Measurements from ENCODE around the gene GALNT11.

GALNT11 gene

DNA sequence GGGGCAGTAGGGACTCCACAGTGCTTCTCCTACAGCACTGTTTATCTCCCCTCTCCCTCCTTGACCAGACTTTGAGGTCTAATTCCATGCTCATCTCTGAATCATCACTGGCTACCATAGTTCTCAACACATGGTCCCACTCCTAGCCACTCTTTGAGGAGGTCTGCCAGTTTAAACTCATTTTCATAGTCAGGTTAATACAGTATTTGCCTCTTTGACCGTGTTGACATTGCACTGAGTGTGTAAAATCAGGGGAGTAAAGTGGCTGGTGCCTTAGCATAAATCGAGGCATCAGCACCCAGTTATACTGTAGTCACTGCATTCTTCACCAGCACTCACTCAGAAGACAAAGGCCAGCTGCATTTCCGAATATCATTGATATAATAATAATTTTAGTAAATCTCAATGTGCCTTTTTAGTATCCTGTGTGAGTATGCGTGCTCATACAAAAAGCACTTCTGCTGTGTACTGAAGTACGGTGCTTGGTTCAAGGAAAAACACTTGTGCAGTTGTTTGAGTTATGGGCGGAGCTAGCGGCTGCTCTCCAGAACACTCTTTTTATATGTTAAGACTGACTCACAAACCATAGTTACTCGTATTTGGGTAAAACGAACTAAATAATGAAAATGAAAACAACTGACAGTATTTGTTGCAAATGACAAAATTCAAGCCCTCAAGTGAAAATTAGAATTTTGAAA, 89.7 kb downstream of the GALNT11 start:
- in situ Hi-C loops (cut with HindIII; ENCODE audit: low sequenced_read_pairs): no loop called here

DNA sequence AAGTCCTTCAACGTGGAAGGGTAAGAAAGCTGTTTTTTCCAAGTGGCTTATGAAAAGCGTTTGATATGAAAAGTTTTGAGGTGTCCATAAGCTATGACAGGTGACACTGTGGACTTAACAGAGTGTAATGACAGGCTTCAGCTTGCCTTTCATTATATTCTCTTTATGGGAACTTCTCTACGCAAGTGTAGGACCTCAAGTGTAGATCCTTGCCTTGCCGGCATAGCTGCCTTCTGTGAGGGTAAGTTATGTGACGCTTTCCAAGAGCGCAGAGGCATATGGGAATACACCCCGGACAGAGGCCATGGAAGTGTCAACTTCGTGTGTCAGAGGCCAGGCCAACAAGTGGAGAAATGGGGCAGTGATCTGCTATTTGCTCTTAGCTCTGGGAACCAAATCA, 91.9 kb downstream of the GALNT11 start:
- in situ Hi-C loops (cut with HindIII; ENCODE audit: low sequenced_read_pairs): no loop called here

DNA sequence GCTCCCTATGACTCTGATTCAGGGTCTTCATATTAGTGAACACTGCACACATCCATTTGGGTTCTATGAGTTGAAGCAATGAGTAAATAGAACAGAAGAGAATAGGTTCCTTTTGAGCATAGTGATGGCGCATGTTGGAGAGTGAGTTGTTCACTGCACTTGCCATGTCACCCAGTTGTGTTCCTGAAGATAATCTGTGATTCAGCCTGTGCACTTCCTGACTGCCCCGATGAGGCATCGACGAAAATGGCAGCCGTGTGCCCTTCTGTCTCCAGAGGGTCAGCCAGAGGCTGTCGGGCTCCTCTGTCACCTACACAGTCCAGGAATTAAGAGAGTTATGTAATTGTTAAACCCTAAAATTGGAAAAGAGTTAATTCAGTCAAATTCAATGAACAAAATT, 94.7 kb downstream of the GALNT11 start:
- in situ Hi-C loops (cut with HindIII; ENCODE audit: low sequenced_read_pairs): no loop called here

DNA sequence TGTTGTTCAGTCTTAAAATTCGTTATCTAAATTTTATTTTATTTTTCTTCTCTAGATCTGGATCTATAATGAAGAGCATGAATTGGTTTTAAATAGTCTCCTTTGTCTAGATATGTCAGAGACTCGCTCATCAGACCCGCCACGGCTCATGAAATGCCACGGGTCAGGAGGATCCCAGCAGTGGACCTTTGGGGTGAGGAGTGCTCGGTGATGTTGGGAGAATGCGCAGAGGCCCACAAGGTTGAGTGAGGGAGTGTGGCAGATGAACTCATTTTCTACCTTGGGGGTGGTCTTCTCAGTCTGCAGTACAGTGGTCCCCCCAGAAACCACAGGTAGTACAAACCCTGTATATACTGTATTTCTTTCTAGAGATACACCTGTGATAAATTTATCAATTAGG, 95.3 kb downstream of the GALNT11 start:
- in situ Hi-C loops (cut with HindIII; ENCODE audit: low sequenced_read_pairs): no loop called here

DNA sequence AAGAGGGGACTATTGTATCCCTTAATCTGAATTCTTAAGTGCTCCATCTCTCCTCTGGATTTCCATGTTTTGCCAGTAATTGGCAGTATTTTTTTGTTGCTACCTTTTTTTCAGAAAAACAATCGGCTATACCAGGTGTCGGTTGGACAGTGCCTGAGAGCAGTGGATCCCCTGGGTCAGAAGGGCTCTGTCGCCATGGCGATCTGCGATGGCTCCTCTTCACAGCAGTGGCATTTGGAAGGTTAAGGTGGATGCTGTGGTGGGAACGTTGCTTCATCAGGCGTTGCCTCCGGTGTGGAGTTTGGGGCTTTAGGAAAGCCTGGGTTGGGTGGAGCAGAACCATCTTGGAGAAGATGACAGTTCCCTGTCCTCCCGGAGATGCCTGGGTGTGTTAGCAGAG, 96.0 kb downstream of the GALNT11 start:
- in situ Hi-C loops (cut with HindIII; ENCODE audit: low sequenced_read_pairs): no loop called here

DNA sequence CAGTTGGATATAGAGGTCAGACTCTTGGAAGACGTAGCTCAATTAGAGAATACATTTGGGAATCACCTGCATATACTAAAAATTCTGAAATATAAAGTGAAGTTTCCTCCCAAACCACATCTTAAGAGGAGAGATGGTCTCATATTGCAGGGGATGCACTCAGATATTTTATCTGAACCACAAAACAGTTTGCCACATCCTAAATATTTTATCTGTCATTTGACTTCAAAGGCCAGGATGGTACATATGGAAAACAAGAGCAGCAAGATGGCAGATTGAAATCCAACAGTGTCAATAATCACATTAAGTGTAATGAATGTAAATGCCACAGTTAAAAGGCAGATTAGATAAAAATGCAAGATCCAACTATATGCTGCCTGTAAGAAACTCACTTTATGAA, 97.1 kb downstream of the GALNT11 start:
- in situ Hi-C loops (cut with HindIII; ENCODE audit: low sequenced_read_pairs): no loop called here

DNA sequence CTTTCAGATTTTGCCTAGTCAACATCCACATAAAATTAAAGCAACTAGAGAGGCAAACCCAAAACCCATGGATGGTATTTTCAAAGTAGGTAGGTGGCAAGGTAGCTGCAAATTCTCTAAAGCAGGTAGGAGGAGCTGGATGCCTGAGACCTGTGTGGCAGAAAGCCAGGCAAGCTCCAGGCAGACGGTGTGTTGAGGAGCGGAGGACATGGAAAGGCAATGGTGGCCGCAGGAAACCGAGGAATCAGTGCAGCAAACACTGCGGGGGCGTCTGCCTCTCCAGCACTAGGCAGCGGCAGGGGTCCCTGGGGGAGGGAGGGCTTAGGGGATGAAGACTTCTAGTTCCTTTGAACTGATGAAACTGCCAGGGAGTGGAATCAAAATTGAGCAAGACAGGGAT, 101.3 kb downstream of the GALNT11 start:
- in situ Hi-C loops (cut with HindIII; ENCODE audit: low sequenced_read_pairs): no loop called here

DNA sequence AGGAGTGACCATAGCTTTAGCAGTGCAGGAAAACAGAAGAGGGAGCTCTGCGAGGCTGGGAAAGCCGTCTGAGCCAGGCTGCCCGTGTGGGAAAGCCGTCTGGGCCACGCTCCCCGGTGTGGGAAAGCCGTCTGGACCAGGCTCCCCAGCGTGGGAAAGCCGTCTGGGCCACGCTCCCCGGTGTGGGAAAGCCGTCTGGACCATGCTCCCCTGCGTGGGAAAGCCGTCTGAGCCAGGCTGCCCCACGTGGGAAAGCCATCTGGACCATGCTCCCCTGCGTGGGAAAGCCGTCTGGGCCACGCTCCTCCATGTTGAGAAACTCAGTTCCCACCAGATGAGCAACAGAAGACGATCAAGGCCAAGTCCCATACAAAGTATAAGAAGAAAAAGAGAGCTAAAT, 101.8 kb downstream of the GALNT11 start:
- in situ Hi-C loops (cut with HindIII; ENCODE audit: low sequenced_read_pairs): no loop called here

DNA sequence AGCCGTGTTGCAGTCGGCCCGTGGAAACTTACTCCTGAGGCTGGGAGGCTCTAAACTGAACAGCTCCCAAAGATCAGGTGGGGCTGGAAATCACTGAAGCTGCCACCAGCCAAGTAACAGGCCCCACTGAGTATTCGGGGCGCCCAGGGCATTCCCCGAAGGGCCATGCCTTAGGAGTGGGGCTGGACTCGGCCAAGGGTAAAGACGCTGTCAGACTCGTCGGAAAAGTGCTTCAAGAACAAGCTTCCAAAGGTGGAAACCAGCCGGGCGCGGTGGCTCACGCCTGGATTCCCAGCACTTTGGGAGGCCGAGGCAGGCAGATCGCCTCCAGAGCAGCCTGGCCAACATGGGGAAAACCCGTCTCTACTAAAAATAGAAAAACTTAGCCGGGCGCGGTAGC, 102.8 kb downstream of the GALNT11 start:
- in situ Hi-C loops (cut with HindIII; ENCODE audit: low sequenced_read_pairs): no loop called here

DNA sequence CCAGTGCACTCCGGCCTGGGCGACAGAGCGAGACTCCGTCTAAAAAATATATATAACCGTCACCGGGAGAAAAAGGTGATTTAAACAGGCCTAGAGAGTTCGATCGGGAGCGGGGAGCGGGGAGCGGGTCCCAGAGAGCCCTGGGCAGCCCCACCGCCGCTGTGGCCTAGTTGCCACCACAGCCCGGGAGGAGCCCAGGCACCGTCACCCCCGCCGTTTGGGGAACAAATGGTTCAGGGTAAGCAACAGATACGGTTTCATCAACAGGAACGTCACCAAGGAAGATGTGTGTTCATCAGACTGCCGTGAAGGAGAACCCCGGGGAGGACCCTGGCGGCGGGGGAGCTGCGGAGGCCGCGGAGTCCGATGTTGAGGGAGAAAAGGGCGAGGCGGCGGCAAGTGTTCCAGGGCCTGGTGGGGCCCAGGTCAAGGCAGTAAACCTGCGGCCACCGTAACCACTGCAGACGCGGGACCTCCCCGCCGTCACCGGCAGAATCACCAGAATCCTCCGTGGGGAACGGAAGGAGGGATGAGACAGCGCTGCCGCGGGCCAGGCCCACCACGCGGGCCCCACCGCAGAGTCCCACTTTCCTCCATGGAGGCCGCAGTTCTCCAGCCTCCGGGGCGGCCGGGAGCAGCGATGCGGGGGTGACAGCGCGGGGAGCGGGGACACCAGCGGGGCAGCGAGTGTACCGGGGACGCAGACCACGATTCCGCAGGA, 103.4 kb downstream of the GALNT11 start:
- in situ Hi-C loops (cut with HindIII; ENCODE audit: low sequenced_read_pairs): no loop called here

DNA sequence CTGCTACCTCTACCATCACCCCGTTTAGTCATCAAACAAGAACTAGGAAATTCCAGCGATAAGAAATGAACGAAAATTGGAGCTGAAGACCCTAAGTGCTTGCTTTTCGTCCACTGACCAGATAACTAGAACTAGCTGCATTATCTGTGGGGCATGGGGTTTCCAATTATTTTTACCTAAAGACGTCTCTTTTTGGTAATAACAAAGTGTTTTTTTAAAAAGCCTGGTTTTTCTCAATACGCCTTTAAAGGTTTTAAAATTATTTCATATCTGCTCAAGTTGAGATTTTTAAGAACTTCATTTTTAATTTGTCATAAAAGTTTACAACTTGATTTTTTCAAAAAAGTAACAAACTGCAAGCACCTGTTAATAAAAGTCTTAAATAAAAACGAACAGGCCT, 104.2 kb downstream of the GALNT11 start:
- in situ Hi-C loops (cut with HindIII; ENCODE audit: low sequenced_read_pairs): no loop called here

DNA sequence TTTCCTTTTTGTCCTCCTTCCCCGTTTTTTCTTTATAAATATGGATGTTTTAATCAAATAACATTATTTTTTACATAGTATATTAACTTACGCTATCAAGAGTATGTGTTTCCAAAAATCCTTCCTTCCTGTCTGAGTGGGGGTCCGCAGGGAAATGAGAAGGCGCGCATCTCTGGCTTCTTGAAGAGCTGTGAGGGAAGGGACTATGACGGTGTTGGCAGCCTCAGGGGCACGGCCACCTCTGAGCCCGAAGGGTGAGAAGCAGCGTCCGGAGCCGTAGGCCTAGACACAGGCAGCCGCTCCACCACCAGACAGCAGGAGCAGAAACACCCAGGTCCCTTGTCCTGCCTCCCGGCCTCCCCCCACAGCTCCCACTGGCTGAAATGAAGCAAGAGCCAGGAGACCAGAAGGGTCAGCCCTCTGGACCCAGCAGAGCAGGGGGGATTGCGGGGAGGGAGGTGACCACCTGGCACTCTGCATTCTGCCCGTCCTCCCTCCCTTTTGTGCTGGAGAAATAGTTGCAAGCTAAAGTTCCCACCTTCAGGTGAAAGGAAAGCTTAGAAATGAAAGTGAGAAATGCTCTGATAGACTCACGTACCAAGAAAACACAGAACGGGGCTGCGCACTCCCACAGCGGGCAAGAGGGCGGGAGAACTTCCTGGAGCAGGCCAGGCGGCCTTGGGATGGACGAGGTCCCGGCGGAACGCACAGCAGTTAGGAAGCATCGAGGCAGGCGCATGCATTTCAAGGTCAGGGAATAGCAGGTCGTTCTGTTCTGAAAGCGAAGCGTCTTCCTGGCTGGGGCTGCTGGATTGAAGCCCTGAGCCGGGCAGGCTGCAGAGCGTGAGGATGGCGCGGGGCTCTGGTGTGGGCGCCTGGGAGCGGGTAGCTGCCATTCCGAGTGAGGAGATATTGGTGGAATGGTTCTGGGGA, 105.5 kb downstream of the GALNT11 start:
- in situ Hi-C loops (cut with HindIII; ENCODE audit: low sequenced_read_pairs): no loop called here

DNA sequence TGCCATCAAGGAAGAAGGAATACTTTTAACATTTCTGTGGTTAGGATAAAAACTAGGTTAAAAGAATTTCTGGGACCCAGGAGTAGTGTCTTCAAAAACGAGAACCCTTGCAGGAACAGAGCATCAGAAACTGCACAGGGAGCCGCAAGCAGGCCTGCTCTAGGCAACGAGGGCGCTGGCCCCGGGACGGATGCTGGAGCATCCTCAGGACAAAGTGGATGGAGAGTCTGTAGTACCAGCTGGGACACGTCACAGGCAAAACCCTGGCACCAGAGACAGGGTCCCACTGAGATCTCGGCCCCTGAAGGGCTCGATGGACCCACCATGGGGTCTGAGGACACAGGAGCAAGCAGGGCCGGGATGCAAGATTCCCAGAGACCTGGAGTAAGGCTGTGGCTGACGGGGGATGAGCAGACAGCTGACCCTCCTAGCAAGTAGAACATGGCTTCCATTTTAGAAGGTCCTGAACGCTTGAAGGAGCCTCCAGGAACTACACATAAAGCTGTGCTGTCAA, 106.6 kb downstream of the GALNT11 start:
- in situ Hi-C loops (cut with HindIII; ENCODE audit: low sequenced_read_pairs): no loop called here

DNA sequence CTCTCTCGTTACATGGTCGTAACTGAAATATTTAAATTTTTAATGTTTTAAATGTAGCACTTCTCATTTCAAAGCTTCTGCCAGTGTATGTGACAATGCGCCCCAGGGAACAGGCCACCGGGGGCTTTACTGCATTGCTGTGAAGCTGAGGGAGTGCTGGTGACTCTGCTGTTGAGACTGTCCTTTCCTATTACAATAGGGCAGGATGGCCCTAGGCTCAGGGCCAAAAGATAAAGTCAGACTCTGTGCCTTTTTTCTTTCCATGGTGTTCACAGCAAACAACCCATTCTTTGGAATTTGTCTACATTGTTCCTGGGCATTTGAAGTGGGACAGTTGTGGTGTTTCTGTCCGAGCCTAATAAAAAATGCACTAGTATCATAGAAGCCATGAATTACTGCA, 107.3 kb downstream of the GALNT11 start:
- in situ Hi-C loops (cut with HindIII; ENCODE audit: low sequenced_read_pairs): no loop called here

DNA sequence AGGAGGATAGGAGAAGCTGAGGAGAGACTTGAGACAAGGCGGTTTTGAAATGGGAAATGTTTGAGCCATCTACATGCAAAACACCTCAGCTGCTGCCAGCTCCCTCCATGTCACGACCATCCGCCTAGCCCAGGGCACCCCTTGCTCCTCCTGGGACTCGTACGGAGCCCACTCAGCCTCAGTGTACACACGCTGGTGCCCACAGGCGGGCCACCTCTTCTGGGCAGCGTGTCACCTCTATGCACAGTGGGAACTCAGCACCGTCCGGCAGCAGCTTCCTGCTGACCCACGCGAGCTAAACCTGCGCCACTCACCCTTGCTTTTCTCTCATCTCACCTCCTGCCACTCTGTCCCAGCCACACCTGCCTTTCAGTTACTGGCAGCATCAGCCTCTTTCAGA, 108.3 kb downstream of the GALNT11 start:
- in situ Hi-C loops (cut with HindIII; ENCODE audit: low sequenced_read_pairs): no loop called here

DNA sequence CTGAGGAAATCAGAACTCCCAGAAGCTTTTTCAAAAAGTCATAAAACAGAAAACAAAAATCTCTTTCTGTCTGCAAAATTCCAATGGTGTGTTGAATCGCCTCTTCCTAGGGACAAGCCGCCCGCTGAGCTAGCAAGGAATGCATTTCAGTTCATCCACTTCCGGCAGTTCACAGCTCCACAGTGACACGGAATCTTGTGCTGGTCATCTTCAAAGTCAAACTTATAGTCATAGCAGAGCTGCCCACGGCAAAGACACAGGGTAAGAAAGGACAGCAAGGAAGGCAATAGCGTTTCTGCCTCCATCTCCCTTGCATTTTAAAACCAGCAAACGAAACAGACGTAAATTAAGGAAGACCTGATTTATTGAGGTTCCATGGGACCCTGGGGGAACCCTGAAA, 111.2 kb downstream of the GALNT11 start:
- in situ Hi-C loops (cut with HindIII; ENCODE audit: low sequenced_read_pairs): no loop called here

DNA sequence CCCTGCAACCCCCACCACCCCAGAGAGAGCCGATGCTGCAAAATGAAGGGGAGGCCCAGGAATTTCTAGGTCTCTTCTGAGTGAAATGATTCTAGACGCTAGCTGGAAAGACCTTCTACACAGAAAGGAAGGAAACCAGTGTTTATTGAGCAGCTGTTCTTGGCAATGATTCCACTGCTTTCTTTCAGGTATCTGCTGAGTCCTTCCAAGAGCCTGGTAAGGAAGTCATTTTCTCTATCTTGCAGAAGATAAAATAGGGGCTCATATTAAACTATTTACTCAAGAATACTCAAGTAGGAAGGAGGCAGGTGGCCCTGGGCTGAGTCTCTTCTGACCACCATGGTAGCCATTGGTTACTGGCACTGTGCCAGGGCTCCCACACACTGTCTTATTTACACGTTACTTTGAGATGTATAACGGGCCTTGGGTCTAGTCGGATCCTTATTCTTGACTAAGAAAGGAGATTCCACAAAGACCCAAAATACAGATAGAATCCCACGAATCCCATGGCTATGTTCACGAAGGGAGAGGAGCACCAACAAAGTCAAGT, 112.1 kb downstream of the GALNT11 start:
- in situ Hi-C loops (cut with HindIII; ENCODE audit: low sequenced_read_pairs): no loop called here

DNA sequence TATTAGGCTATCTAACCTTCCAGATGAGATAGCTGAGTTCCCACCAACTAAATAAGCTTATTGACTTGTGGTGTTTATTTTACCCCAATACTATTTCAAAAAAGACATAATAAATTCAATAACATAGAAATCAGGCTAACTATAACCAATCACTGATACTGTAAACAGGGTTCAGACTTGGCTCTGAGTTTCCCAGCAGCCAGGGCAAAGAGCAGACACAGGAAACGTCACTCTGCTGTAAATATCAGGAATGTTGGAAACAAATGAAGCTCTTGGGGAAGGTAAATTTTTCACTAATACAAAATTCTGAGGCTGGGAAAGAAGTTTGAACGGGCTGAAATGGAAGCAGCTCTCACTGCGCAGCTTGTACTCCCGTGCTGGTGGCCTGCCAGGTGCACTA, 114.6 kb downstream of the GALNT11 start:
- in situ Hi-C loops (cut with HindIII; ENCODE audit: low sequenced_read_pairs): no loop called here

DNA sequence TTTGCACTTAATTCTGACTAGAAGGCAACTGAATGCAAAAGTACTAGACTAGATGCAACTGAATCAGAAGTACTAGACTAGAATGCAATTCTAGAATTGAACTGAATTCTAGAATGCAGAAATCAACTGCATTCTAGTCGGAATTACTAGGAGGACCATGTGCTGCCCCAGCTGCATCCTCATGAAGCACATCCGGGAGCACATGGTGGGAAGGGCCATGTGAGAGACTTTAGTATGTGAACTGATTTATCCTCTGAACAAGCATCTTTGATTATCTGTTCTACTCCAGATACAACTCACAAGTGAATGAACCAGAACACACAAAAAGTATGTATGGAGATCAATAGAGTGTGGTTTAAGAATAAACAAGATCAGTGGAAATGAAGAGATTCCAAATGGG, 115.1 kb downstream of the GALNT11 start:
- in situ Hi-C loops (cut with HindIII; ENCODE audit: low sequenced_read_pairs): no loop called here

DNA sequence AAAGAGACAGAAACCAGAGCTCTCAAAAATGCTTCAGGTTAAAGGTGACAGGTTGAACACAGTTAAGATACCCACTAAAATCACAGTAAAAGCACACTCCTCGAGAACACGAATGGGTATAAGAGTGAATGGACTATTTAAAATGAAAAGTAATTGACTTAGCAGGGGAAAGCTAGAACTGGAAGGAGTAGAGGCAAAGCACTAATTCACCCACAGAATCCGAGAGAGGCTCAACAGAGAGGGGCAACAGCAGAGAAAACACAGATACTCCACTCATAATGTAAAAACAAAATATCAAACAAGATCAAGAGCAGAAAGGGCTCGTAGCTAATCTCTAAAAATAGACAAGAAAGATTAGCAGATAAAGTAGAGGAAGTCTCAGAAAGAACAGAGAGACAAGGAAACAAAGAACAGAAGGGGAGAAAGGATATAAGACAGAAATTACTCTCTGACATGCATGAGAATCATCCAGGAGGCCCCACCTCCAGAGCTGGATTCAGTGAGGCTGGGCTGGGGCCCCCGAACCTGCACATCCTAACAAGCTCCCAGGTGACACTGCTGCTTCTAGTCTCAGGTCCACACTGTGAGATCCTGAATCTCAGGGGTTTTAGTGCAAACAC, 117.6 kb downstream of the GALNT11 start:
- in situ Hi-C loops (cut with HindIII; ENCODE audit: low sequenced_read_pairs): no loop called here

Data from DLD1 (cell line).